ENCODE data around the gene WFDC6. TPM values are rescaled to one million over a fixed set of nuclear protein-coding genes. Genes with fewer than 3 reads are reported as not detected.

The WFDC6 gene
- total RNA-seq, 2 donors from 2014 or later: not detected

DNA sequence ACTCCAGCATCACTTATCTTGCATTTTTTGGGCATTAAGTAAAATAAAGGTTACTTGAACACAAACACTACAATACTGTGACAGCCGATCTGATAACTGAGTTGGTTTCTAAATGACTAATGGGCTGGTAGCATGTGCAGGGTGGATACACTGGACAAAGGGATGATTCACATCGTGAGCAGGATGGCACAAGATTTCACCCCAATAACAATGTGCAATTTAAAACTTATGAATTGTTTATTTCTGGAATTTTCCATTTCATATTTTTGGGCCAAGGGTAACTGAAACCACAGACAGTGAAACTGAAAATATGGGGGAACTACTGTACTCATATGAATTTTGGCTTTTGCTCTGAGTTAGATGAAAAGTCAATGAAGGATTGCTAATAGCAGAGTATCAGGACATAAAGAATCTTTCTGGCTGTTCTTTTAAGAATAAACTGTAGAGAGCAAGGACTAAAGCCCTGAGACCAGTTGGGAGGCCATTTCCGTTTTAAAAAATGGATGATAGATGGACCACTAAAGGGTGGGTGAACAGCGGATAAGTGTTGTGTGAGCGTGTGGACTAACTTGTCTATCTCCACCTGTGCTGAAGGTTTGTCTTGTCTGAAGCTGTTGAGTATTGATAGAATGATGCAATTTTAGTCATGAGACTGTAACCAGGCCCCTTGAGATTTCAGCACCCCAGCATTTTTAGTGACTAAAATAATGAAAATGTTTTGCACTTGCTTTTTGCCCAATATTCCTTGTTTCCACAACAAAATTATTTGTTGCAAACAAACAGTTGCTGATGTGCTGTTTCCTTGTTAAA is 32.1 kb downstream of the WFDC6 start:
- TF ChIP-seq, protein P1, sequence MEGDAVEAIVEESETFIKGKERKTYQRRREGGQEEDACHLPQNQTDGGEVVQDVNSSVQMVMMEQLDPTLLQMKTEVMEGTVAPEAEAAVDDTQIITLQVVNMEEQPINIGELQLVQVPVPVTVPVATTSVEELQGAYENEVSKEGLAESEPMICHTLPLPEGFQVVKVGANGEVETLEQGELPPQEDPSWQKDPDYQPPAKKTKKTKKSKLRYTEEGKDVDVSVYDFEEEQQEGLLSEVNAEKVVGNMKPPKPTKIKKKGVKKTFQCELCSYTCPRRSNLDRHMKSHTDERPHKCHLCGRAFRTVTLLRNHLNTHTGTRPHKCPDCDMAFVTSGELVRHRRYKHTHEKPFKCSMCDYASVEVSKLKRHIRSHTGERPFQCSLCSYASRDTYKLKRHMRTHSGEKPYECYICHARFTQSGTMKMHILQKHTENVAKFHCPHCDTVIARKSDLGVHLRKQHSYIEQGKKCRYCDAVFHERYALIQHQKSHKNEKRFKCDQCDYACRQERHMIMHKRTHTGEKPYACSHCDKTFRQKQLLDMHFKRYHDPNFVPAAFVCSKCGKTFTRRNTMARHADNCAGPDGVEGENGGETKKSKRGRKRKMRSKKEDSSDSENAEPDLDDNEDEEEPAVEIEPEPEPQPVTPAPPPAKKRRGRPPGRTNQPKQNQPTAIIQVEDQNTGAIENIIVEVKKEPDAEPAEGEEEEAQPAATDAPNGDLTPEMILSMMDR (IDR thresholded peaks at IDR 0.05): no peak
- DNase-seq (ENCODE audit: low spot score): no peak
- Histone ChIP-seq H3K27ac (no peak overlapping the region), H3K9me3 (no peaks in the 10 kb centered on the region), H3K36me3 (no peaks in the 10 kb centered on the region), H3K27me3 (replicated peaks; ENCODE audit: insufficient read depth) (no peaks in the 10 kb centered on the region), H3K4me3 (no peak overlapping the region), H3K4me1 (ENCODE audit: control insufficient read depth in 1 of 2, low read depth in 2 of 2) (no peaks in the 10 kb centered on the region)
- no peak for ATAC-seq (ENCODE audit: insufficient number of reproducible peaks, low FRiP score, low read depth)

DNA sequence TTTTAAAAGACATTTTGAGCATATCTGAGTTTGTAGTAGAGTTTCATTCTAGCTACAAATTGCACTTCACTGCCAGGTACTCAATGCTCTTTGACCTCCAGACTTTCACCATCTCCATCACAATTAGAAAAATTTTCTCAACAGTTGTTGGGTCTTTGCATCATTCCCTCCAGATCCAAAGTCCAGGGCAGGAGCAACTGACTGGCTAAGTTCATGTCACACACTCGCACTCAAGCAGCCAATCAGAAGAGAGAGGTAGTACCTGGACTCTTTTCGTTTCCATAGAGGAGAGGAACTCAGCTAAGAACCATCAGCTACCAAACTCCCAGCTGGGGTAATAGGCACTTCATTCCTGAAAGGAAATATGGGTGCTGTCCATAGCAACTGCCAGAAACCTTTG is 32.9 kb downstream of the WFDC6 start:
- Histone ChIP-seq H3K27me3 (replicated peaks; ENCODE audit: insufficient read depth) (no peaks in the 10 kb centered on the region), H3K9me3 (no peaks in the 10 kb centered on the region), H3K4me3 (no peak overlapping the region), H3K27ac (no peak overlapping the region), H3K4me1 (ENCODE audit: control insufficient read depth in 1 of 2, low read depth in 2 of 2) (no peaks in the 10 kb centered on the region), H3K36me3 (no peaks in the 10 kb centered on the region)
- no peak for ATAC-seq (ENCODE audit: insufficient number of reproducible peaks, low FRiP score, low read depth)
- no peak for DNase-seq (ENCODE audit: low spot score)
- TF ChIP-seq, protein P1 (IDR thresholded peaks at IDR 0.05): no peak

DNA sequence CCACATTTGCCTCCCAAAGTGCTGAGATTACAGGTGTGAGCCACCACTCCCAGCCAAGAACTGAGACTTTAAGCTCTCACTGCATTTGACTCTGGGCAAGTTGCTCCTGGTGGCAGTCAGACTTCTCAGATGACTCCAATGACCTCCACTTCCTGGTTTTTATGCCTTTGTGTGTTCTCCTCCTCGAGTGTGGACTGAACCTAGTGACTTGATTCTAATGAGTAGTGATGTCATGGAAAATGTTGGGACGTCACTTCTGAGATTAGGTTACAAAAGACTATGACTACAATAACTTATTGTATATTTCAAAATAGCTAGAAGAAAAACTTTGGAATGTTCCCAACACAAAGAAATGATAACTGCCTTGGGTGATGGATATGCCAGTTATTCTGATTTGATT is 35.9 kb downstream of the WFDC6 start:
- no peak for ATAC-seq (ENCODE audit: insufficient number of reproducible peaks, low FRiP score, low read depth)

DNA sequence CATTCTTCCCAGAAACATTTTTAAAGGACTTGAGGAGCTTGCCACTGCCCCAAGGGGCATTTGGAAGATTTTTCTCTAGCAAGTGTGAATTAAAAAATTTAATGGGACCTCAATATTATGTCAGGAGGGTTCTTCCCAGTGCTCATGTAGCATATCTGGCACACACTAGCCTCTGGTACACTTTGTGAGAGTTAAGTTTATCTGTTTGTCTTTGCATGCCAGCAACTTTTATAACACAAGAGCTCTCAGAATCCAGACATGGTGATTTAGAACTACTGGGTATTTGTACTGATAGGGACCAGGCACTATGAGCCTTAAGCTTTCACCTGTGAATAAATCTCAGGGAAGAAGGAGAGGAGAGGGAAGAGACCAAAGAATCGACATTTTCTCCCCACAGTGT is 36.7 kb downstream of the WFDC6 start:
- Histone ChIP-seq H3K36me3 (no peaks in the 10 kb centered on the region), H3K27ac (no peak overlapping the region), H3K9me3 (no peaks in the 10 kb centered on the region), H3K4me1 (ENCODE audit: control insufficient read depth in 1 of 2, low read depth in 2 of 2) (no peaks in the 10 kb centered on the region), H3K27me3 (replicated peaks; ENCODE audit: insufficient read depth) (no peaks in the 10 kb centered on the region), H3K4me3 (no peak overlapping the region)
- TF ChIP-seq, protein P1 (IDR thresholded peaks at IDR 0.05): no peak
- DNase-seq (ENCODE audit: low spot score) (no peak), ATAC-seq (ENCODE audit: insufficient number of reproducible peaks, low FRiP score, low read depth) (no peak)

More for the DNA sequence above, 35.9 kb downstream of the WFDC6 start:
- no peaks in the 10 kb centered on the region for H3K9me3 ChIP-seq
- TF ChIP-seq, protein P1 (IDR thresholded peaks at IDR 0.05): no peak
- H3K4me3 ChIP-seq: no peak overlapping the region
- H3K27ac ChIP-seq: no peak overlapping the region
- no peaks in the 10 kb centered on the region for H3K27me3 ChIP-seq (replicated peaks; ENCODE audit: insufficient read depth)
- H3K4me1 ChIP-seq (ENCODE audit: control insufficient read depth in 1 of 2, low read depth in 2 of 2): no peaks in the 10 kb centered on the region
- H3K36me3 ChIP-seq: no peaks in the 10 kb centered on the region
- DNase-seq (ENCODE audit: low spot score): no peak

DNA sequence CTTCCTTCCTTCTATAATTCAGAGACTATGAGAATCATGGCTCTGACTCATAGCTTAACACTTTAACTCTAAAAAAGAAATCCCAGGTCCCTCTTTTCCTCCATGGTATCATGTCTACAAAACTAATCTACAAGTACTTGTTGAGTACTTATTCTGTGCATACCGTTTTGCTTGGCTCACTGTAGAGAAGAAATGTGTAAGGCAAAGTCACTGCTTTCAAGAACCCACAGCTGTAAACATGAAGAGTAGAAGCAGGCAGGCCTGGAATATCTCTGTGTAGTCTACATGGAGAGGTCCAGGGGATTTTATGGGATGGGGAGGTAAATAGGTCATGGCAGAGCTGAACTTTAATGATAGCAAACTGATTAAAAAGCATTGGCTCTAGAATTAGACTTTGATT is 37.7 kb downstream of the WFDC6 start:
- Histone ChIP-seq H3K9me3 (no peaks in the 10 kb centered on the region), H3K27ac (no peak overlapping the region), H3K36me3 (no peaks in the 10 kb centered on the region), H3K27me3 (replicated peaks; ENCODE audit: insufficient read depth) (no peaks in the 10 kb centered on the region), H3K4me1 (ENCODE audit: control insufficient read depth in 1 of 2, low read depth in 2 of 2) (no peaks in the 10 kb centered on the region), H3K4me3 (no peak overlapping the region)
- DNase-seq (ENCODE audit: low spot score) (no peak), ATAC-seq (ENCODE audit: insufficient number of reproducible peaks, low FRiP score, low read depth) (no peak)
- TF ChIP-seq, protein P1 (IDR thresholded peaks at IDR 0.05): no peak
